K562 (cell line): Measurements from ENCODE around the gene EPB41L1. TPM values are rescaled to one million over a fixed set of nuclear protein-coding genes. Genes with fewer than 3 reads are reported as not detected.

Experiments
- C11orf30 ChIP-seq: fragments of 450-650 bp; IDR thresholded peaks from 2 replicates; pipeline ENCODE4 v1.6.1; 2016; ENCODE audit warnings: low read depth, mild to moderate bottlenecking
- CAMTA2 ChIP-seq: fragments of 250-450 bp; sonication (Bioruptor Pico); conservative IDR thresholded peaks from 2 replicates; pipeline ENCODE4 v1.5.1; 2022
- CCNT2 ChIP-seq: IDR thresholded peaks from 2 replicates; pipeline ENCODE4 v1.6.1; 2011; ENCODE audit warnings: borderline replicate concordance, low read depth, mild to moderate bottlenecking, moderate library complexity, mixed read lengths, low read length; ENCODE audit not compliant: insufficient read length; ENCODE audit errors: extremely low read depth
- MEF2A ChIP-seq: IDR thresholded peaks from 2 replicates; pipeline ENCODE4 v1.6.1; 2011; ENCODE audit warnings: low read depth, mild to moderate bottlenecking, low read length, moderate library complexity; ENCODE audit not compliant: control insufficient read depth
- NCOA2 ChIP-seq, 2 experiments: fragments of 450-650 bp; IDR thresholded peaks; 2 replicates each; pipeline ENCODE4 v1.6.1; 2018; ENCODE audit warnings: mild to moderate bottlenecking in 2 of 2, moderate library complexity in 1 of 2; ENCODE audit not compliant: partially characterized antibody in 2 of 2
- TEAD4 ChIP-seq, 2 experiments: sonication (generic) in 1 of 2; formaldehyde crosslinking in 1 of 2; IDR thresholded peaks; 2 replicates each; pipeline versions ENCODE4 v1.6.1 to v1.8.0; 2012 to 2022; ENCODE audit warnings: borderline replicate concordance in 1 of 2, inconsistent platforms in 1 of 2, low read length in 1 of 2, mild to moderate bottlenecking in 1 of 2, missing genetic modification reagents in 1 of 2
- TOE1 ChIP-seq, 2 experiments: fragments of 450-650 bp in 1 of 2; sonication (generic) in 1 of 2; formaldehyde crosslinking in 1 of 2; IDR thresholded peaks; 2 replicates each; pipeline versions ENCODE4 v1.7.1 to v1.8.0; 2016 to 2022; ENCODE audit warnings: borderline replicate concordance in 2 of 2, mild to moderate bottlenecking in 2 of 2, antibody characterized with exemption in 1 of 2, inconsistent platforms in 1 of 2, low read depth in 1 of 2, missing genetic modification reagents in 1 of 2, moderate library complexity in 1 of 2
- ZBTB2 ChIP-seq: fragments of 450-650 bp; IDR thresholded peaks from 2 replicates; pipeline ENCODE4 v1.6.1; 2016; ENCODE audit warnings: antibody characterized with exemption
- ZNF121 ChIP-seq: sonication (generic); formaldehyde crosslinking; conservative IDR thresholded peaks from 2 replicates; pipeline ENCODE4 v1.8.0; 2022; ENCODE audit warnings: missing genetic modification reagents
- ZNF79 ChIP-seq: fragments of 250-450 bp; sonication (Bioruptor Pico); IDR thresholded peaks from 2 replicates; pipeline ENCODE4 v1.4.0; 2020; ENCODE audit warnings: low read depth, mild to moderate bottlenecking, moderate library complexity
- polyA plus RNA-seq, 8 experiments: library from polyadenylated mRNA; depleted of rRNA in 4 of 8; stranded (reverse) in 5 of 8; unstranded in 3 of 8; fragments of >200 nt; fragmentation: Nextera tagmentation in 2 of 8; fragmentation: Illumina TruSeq in 1 of 8; extraction: Ambion mirVana in 2 of 8; extraction: Trizol in 1 of 8; gene quantifications; 2 replicates each; pipeline versions ENCODE4 v1.2.1 to v1.2.3, GENCODE V29; 2011 to 2014; ENCODE audit warnings: inconsistent platforms in 1 of 8, missing spikeins in 1 of 8
- total RNA-seq, 7 experiments: library from RNA; depleted of rRNA in 6 of 7; stranded (reverse); fragments of >200 nt in 6 of 7; fragmentation: Illumina TruSeq in 2 of 7; extraction: Trizol in 2 of 7; gene quantifications; 2 replicates each; pipeline versions ENCODE4 v1.2.1 to v1.2.3, GENCODE V29; 2011 to 2021; ENCODE audit warnings: low replicate concordance in 1 of 7
- TF ChIP-seq, protein P1 (sequence below): fragments of 250-450 bp; sonication (Bioruptor Pico); IDR thresholded peaks from 2 replicates; pipeline ENCODE4 v1.4.0; 2020

The EPB41L1 gene
- total and polyA plus RNA-seq, 9 of the 15 experiments (the other 6 are each of a cell fraction or from before 2014, with no cell fraction given) = 0.11 to 4.3 (median 1.3) TPM

DNA sequence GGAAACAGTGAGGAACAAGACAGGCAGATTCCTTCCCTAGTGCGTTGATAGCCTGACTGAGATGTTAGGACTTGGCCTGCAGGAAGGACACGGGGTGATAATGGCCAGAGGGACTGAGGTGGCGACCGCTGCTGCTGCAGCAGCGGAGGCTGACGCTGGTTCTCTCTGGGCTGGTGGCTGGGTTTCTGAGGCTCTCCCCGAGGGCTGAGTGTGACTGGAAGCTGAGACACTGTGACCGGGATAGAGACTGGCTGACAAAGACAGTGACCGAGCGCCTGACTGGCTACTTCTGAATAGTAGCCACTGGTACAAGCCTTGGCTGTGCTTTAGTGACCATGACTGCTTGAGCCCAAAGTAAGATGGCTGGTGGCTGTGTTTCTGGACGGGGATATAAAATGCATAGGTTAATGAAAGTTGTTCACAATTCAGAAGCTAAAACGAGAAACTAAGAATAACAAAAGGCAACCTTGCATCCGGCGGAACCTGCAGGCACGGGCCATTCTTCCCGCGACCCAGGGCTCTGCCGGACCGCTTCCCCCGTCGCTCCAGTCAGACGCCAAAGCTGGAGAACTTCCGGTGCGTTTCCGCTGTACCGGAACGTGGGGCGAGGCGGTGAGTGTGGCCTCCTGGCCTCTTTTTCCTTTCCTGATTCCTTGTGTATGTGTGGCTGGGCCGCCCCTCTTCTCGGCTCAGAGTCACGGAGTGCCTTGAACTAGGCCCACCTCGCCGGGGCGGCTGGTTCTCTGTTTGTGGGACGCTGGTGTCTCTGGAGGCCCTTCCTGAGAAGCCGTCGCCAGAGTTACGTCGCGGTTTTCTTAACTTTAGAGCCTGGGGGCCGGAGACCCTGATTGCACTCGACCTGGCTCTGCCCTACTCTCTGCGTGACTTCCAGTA lies 81.6 kb downstream of the EPB41L1 start, which contains the start of gene AAR2 (continued):
- TF ChIP-seq, protein P1, sequence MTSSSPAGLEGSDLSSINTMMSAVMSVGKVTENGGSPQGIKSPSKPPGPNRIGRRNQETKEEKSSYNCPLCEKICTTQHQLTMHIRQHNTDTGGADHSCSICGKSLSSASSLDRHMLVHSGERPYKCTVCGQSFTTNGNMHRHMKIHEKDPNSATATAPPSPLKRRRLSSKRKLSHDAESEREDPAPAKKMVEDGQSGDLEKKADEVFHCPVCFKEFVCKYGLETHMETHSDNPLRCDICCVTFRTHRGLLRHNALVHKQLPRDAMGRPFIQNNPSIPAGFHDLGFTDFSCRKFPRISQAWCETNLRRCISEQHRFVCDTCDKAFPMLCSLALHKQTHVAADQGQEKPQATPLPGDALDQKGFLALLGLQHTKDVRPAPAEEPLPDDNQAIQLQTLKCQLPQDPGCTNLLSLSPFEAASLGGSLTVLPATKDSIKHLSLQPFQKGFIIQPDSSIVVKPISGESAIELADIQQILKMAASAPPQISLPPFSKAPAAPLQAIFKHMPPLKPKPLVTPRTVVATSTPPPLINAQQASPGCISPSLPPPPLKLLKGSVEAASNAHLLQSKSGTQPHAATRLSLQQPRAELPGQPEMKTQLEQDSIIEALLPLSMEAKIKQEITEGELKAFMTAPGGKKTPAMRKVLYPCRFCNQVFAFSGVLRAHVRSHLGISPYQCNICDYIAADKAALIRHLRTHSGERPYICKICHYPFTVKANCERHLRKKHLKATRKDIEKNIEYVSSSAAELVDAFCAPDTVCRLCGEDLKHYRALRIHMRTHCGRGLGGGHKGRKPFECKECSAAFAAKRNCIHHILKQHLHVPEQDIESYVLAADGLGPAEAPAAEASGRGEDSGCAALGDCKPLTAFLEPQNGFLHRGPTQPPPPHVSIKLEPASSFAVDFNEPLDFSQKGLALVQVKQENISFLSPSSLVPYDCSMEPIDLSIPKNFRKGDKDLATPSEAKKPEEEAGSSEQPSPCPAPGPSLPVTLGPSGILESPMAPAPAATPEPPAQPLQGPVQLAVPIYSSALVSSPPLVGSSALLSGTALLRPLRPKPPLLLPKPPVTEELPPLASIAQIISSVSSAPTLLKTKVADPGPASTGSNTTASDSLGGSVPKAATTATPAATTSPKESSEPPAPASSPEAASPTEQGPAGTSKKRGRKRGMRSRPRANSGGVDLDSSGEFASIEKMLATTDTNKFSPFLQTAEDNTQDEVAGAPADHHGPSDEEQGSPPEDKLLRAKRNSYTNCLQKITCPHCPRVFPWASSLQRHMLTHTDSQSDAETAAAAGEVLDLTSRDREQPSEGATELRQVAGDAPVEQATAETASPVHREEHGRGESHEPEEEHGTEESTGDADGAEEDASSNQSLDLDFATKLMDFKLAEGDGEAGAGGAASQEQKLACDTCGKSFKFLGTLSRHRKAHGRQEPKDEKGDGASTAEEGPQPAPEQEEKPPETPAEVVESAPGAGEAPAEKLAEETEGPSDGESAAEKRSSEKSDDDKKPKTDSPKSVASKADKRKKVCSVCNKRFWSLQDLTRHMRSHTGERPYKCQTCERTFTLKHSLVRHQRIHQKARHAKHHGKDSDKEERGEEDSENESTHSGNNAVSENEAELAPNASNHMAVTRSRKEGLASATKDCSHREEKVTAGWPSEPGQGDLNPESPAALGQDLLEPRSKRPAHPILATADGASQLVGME (CRISPR knock-in tag) = no peak
- peak; percentile 22; the same call in 1 of the 2 replicates for TF ChIP-seq TEAD4 (IDR thresholded peaks at IDR 0.05; ENCODE audit: low read length)
- TF ChIP-seq TEAD4 (CRISPR knock-in tag; IDR thresholded peaks at IDR 0.05; ENCODE audit: borderline replicate concordance) = no peak
- no peak for TF ChIP-seq CAMTA2 (CRISPR knock-in tag)
- no peak for TF ChIP-seq NCOA2 (IDR thresholded peaks at IDR 0.05; ENCODE audit: partially characterized antibody in 2 of 2)
- no peak for TF ChIP-seq ZNF79 (CRISPR knock-in tag)
- 0 out of 2 replicates have a peak, but pooled peaks have one; percentile 41 for TF ChIP-seq ZBTB2
- no peak for TF ChIP-seq MEF2A
- TF ChIP-seq C11orf30 = peak; percentile 97
- TF ChIP-seq ZNF121 (CRISPR knock-in tag) = no peak
- no peak for TF ChIP-seq CCNT2
- TF ChIP-seq TOE1 (IDR thresholded peaks at IDR 0.05; ENCODE audit: borderline replicate concordance) = peak; percentile 77; the same call in 1 of the 2 replicates
- TF ChIP-seq TOE1 (CRISPR knock-in tag; IDR thresholded peaks at IDR 0.05; ENCODE audit: borderline replicate concordance, low read depth) = no peak; the same call in 1 of the 2 replicates
